ENCODE results near the gene RMDN3. TPM values are rescaled to one million over a fixed set of nuclear protein-coding genes. Genes with fewer than 3 reads are reported as not detected.
A peak's percentile ranks its signal among the peaks of the same experiment; 100 is the strongest.

Gene RMDN3
- total and polyA plus RNA-seq, 9 of the 15 experiments (the other 6 are each of a cell fraction or from before 2014, with no cell fraction given) = 8.1 to 38.2 (median 25.9) TPM

- ChIA-PET POLR2A (interaction anchor here (0.6 to 1.8 kb wide), 6 partner anchors 8 to 42 kb away, joined by 3 to 6 read pairs (median 3); partner anchors contain the start of genes DNAJC17, GCHFR and ZFYVE19), CTCF (ENCODE audit: low intra/inter-chr PET ratio) (interaction anchor here (0.6 to 5.1 kb wide), 3 partner anchors 58 to 108 kb away, joined by 3 to 66 read pairs (median 4); partner anchors contain the start of gene VPS18)
- Histone ChIP-seq H3K9me3 (replicated peaks; ENCODE audit: control insufficient read depth, insufficient read depth, low read depth, low read length) (no peaks in the 10 kb centered on the region), H4K20me1 (replicated peaks; ENCODE audit: control insufficient read depth, insufficient read depth, low read length) (no peaks in the 10 kb centered on the region), H3K4me3 (no peak overlapping the region), H3K9ac (ENCODE audit: insufficient read depth in 1 of 2, low read depth in 2 of 2, low read length in 2 of 2) (no peak overlapping the region), H3K27me3 (ENCODE audit: control insufficient read depth in 2 of 2, insufficient read depth in 2 of 2, low read length in 2 of 2) (no peaks in the 10 kb centered on the region), H3K4me2 (ENCODE audit: insufficient read depth, low read length) (no peak overlapping the region), H3K27ac (ENCODE audit: extremely low read depth, low read depth, low read length) (no peak overlapping the region), H3K9me1 (ENCODE audit: control insufficient read depth, insufficient read depth, low read length) (no peaks in the 10 kb centered on the region), H3K79me2 (ENCODE audit: control insufficient read depth, insufficient read depth, low read length) (peaks cover 4% of the 10 kb centered on the region; the same call in 1 of the 3 replicates), H3K36me3 (ENCODE audit: control insufficient read depth, insufficient read depth, low read length) (peaks cover 3% of the 10 kb centered on the region; the same call in 1 of the 3 replicates), H2AFZ (ENCODE audit: low read depth, low read length) (no peak overlapping the region), H3K4me1 (replicated peaks in 1 of 2; ENCODE audit: control insufficient read depth in 2 of 2, insufficient read depth in 2 of 2, low read length in 2 of 2) (peaks cover 7 to 11% of the 10 kb centered on the region in 2 experiments; a peak in 4 of 5 replicates)
- BruUV-seq (replicated peaks) = no TSS peak
- intact Hi-C loops (cut with micrococcal nuclease) (loop anchor here (1.0 to 10.0 kb wide), 3 partner anchors 72 to 270 kb away; no protein-coding TSS in a partner anchor), in situ Hi-C loops (cut with MboI) (no loop called here)
- DNase-seq (ENCODE audit: extremely low read depth in 1 of 4, low spot score in 3 of 4) (no peak), ATAC-seq (no peak), FAIRE-seq (no peak)
- peak; percentile 70; the same call in 1 of the 2 replicates for TF ChIP-seq REST (IDR thresholded peaks at IDR 0.05; ENCODE audit: borderline replicate concordance)
- TF ChIP-seq REST (CRISPR knock-in tag; IDR thresholded peaks at IDR 0.05; ENCODE audit: low read depth) = no peak
- TF ChIP-seq CTCF (IDR thresholded peaks at IDR 0.05 in 2 of 3, conservative IDR thresholded peaks at IDR 0.05 in 1 of 3; ENCODE audit: insufficient read depth in 2 of 3, low read depth in 1 of 3, low read length in 3 of 3) = peak in 1 of 3 experiments; percentile 70; a peak in 2 of 6 replicates
- TF ChIP-seq RAD21 (CRISPR knock-in tag; conservative IDR thresholded peaks at IDR 0.05 in 1 of 2, IDR thresholded peaks at IDR 0.05 in 1 of 2) = peak; percentile 51 to 52; a peak in 3 of 4 replicates
- TF ChIP-seq ZNF124 (CRISPR knock-in tag; IDR thresholded peaks at IDR 0.05) = no peak
- WGBS (ENCODE audit: insufficient coverage, low coverage, missing lambda C conversion rate) = 54% methylated on average over 3 of the region's 3 CpGs
Measured at GRCh38 chr15:40785164-40785563, 30.1 kb upstream of the RMDN3 start.

All from K562 (cell line).